ENCODE data around the gene PPIP5K2. TPM values are rescaled to one million over a fixed set of nuclear protein-coding genes. Genes with fewer than 3 reads are reported as not detected.
"Not testable (repeated sequence)": the region's sequence is repeated elsewhere in the genome, so short reads cannot be mapped to it uniquely, and the experiment has no call there.

PPIP5K2 gene
- total RNA-seq, 1 donor from 2014 or later = 71.5 TPM

DNA sequence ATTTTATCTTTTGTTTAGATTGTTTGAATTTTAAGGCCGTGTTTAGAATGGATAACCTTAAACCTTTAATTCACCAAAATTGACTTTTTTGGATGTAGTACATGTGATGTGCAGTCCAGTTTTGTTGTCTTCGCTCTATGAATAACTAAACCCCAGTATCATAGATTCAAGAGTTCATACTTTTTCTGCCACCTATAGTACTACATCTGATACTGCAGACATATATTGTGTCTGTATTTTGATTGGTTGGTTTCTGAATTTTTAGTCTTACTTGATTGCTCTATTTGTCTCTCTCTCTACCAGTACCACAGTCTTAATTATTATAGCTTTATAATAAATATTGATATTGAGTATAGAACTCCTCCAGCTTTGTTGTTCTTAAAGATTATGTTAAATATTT is 58.1 kb downstream of the PPIP5K2 start:
- no peak for DNase-seq (ENCODE audit: extremely low spot score, unreplicated experiment)
- H3K4me1 Mint-ChIP-seq (ENCODE audit: unreplicated experiment) = no peaks in the 10 kb centered on the region
- H3K9me3 Mint-ChIP-seq = no peaks in the 10 kb centered on the region
- H3K4me3 Mint-ChIP-seq = no peak overlapping the region
- H3K27ac Mint-ChIP-seq = no peak overlapping the region
- H3K27me3 Mint-ChIP-seq = no peaks in the 10 kb centered on the region
- H3K36me3 Mint-ChIP-seq = peaks cover 21% of the 10 kb centered on the region
- TF ChIP-seq, protein P1, sequence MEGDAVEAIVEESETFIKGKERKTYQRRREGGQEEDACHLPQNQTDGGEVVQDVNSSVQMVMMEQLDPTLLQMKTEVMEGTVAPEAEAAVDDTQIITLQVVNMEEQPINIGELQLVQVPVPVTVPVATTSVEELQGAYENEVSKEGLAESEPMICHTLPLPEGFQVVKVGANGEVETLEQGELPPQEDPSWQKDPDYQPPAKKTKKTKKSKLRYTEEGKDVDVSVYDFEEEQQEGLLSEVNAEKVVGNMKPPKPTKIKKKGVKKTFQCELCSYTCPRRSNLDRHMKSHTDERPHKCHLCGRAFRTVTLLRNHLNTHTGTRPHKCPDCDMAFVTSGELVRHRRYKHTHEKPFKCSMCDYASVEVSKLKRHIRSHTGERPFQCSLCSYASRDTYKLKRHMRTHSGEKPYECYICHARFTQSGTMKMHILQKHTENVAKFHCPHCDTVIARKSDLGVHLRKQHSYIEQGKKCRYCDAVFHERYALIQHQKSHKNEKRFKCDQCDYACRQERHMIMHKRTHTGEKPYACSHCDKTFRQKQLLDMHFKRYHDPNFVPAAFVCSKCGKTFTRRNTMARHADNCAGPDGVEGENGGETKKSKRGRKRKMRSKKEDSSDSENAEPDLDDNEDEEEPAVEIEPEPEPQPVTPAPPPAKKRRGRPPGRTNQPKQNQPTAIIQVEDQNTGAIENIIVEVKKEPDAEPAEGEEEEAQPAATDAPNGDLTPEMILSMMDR (conservative IDR thresholded peaks at IDR 0.05) = peak; percentile 41

DNA sequence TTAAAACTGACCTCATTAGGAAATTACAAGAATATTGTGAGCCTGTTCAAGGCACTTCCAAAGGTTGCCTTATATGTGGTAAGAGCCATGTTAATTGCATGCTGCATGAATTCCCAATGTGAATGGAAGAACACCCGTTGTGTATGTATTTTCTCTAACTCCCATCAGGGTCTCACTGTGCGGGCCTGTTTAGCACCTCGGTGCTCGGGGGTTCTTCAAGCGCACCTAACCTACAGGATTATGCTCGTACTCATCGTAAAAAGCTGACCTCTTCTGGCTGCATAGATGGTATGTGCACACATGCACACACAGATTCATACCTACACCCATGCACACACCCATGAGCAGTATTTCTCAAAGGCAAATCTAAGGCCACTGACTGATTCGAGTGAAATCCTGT is 66.1 kb downstream of the PPIP5K2 start:
- H3K27me3 Mint-ChIP-seq = no peaks in the 10 kb centered on the region
- H3K4me3 Mint-ChIP-seq = no peak overlapping the region
- DNase-seq (ENCODE audit: extremely low spot score, unreplicated experiment) = no peak
- H3K9me3 Mint-ChIP-seq = no peaks in the 10 kb centered on the region
- H3K4me1 Mint-ChIP-seq (ENCODE audit: unreplicated experiment) = no peaks in the 10 kb centered on the region
- H3K27ac Mint-ChIP-seq = no peak overlapping the region
- peaks cover 10% of the 10 kb centered on the region for H3K36me3 Mint-ChIP-seq
- TF ChIP-seq, protein P1 (conservative IDR thresholded peaks at IDR 0.05) = no peak

- Mint-ChIP-seq H3K36me3 (peaks cover 11% of the 10 kb centered on the region), H3K27ac (no peak overlapping the region), H3K4me3 (no peak overlapping the region), H3K9me3 (no peaks in the 10 kb centered on the region), H3K4me1 (ENCODE audit: unreplicated experiment) (no peaks in the 10 kb centered on the region), H3K27me3 (no peaks in the 10 kb centered on the region)
- no peak for DNase-seq (ENCODE audit: extremely low spot score, unreplicated experiment)
- TF ChIP-seq, protein P1 (conservative IDR thresholded peaks at IDR 0.05) = no peak
These were observed 68.3 kb downstream of the PPIP5K2 start for GRCh38 chr5:103188436-103188835.

DNA sequence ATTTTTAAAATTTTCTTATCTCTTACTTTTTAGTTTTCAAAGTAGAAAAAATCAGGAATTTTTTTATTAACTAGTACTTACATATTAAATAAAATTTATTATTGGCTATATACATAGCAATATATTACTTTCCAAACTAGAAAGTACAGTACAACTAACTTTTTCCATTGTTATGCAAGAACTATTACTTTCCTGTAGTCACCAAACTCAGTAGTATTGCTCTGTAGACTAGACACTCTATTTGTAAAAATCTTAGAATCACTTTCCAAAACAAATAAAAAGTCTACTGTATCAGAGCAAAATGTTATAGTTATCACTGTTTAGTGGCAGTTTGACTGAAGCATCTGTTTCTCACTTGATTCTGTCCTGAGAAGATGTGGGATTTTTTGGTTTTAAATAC is 83.1 kb downstream of the PPIP5K2 start:
- Mint-ChIP-seq H3K27ac (no peak overlapping the region), H3K9me3 (no peaks in the 10 kb centered on the region), H3K36me3 (peaks cover 29% of the 10 kb centered on the region), H3K27me3 (no peaks in the 10 kb centered on the region), H3K4me3 (no peak overlapping the region), H3K4me1 (ENCODE audit: unreplicated experiment) (no peaks in the 10 kb centered on the region)
- no peak for DNase-seq (ENCODE audit: extremely low spot score, unreplicated experiment)
- TF ChIP-seq, protein P1 (conservative IDR thresholded peaks at IDR 0.05) = no peak

DNA sequence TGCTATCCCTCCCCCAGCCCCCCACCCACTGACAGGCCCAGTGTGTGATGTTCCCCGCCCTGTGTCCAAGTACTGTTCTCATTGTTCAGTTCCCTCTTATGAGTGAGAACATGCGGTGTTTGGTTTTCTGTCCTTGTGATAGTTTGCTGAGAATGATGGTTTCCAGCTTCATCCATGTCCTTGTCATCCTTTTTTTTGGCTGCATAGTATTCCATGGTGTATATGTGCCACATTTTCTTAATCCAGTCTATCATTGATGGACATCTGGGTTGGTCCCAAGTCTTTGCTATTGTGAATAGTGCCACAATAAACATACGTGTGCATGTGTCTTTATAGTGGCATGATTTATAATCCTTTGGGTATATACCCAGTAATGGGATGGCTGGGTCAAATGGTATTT is 84.9 kb downstream of the PPIP5K2 start:
- not testable (repeated sequence) for DNase-seq (ENCODE audit: extremely low spot score, unreplicated experiment); H3K27me3 Mint-ChIP-seq; H3K27ac Mint-ChIP-seq; H3K4me3 Mint-ChIP-seq; H3K4me1 Mint-ChIP-seq (ENCODE audit: unreplicated experiment); H3K9me3 Mint-ChIP-seq
- peaks cover 29% of the 10 kb centered on the region for H3K36me3 Mint-ChIP-seq

DNA sequence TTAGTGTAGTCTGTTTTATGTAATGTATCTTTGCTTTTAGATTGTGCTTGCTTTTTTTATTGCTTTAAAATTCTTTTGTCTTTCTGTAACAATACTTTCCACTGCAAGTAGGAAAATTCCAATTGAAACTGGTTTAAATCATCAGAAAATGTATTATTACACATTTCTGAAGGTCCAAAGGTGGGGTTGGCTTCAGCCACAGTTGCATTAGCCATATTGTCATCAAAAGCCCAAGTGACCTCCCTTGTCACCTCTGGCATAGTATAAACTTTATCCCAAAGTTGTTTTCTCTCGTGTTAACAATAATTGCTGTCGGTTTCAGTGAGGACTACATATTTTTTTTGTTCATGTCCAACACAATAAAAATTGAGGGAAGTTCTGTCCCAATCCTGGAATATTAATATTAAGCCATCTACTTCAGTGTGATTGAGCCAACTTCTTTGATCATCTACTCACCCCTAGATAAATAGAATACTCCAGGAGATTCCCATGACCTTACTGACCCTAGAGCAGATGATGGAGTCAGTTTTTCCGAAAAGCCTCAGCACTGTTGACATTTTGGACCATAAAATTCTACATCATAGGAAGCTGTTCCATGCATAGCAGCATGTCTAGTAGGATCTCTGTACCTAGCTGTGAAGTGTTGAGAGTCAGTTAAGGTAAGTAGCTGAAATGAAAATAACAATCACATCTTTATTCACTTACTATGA is 86.0 kb downstream of the PPIP5K2 start:
- H3K4me3 Mint-ChIP-seq = no peak overlapping the region

More for the DNA sequence above, 86.0 kb downstream of the PPIP5K2 start:
- Mint-ChIP-seq H3K9me3 (no peaks in the 10 kb centered on the region), H3K27me3 (no peaks in the 10 kb centered on the region), H3K4me1 (ENCODE audit: unreplicated experiment) (no peaks in the 10 kb centered on the region), H3K36me3 (peaks cover 29% of the 10 kb centered on the region), H3K27ac (no peak overlapping the region)
- TF ChIP-seq, protein P1 (conservative IDR thresholded peaks at IDR 0.05) = no peak
- no peak for DNase-seq (ENCODE audit: extremely low spot score, unreplicated experiment)
